ENCODE data around the gene IL1RAPL1.

Gene IL1RAPL1

GRCh38 chrX:29419774-29420553 is 832.7 kb downstream of the IL1RAPL1 start:
- no peak for FAIRE-seq

GRCh38 chrX:29422034-29422433 is 834.8 kb downstream of the IL1RAPL1 start:
- no peak for DNase-seq (ENCODE audit: insufficient read length, low spot score)
- FAIRE-seq: no peak
- no peak for TF ChIP-seq POLR2A (IDR thresholded peaks at IDR 0.05; ENCODE audit: low read depth, low read length)

More at GRCh38 chrX:29419774-29420553, 832.7 kb downstream of the IL1RAPL1 start:
- no peak for DNase-seq (ENCODE audit: insufficient read length, low spot score)
- TF ChIP-seq POLR2A (IDR thresholded peaks at IDR 0.05; ENCODE audit: low read depth, low read length): no peak

- no peak for DNase-seq (ENCODE audit: insufficient read length, low spot score)
- no peak for FAIRE-seq
Observed at GRCh38 chrX:29431895-29432294, 844.6 kb downstream of the IL1RAPL1 start.

GRCh38 chrX:29432534-29432933 is 845.3 kb downstream of the IL1RAPL1 start:
- no peak for TF ChIP-seq POLR2A (IDR thresholded peaks at IDR 0.05; ENCODE audit: low read depth, low read length)
- FAIRE-seq (no peak), DNase-seq (ENCODE audit: insufficient read length, low spot score) (no peak)

More at GRCh38 chrX:29431895-29432294, 844.6 kb downstream of the IL1RAPL1 start:
- no peak for TF ChIP-seq POLR2A (IDR thresholded peaks at IDR 0.05; ENCODE audit: low read depth, low read length)

GRCh38 chrX:29434939-29435338 is 847.7 kb downstream of the IL1RAPL1 start:
- no peak for TF ChIP-seq POLR2A (IDR thresholded peaks at IDR 0.05; ENCODE audit: low read depth, low read length)
- DNase-seq (ENCODE audit: insufficient read length, low spot score): no peak
- no peak for FAIRE-seq

- TF ChIP-seq POLR2A (IDR thresholded peaks at IDR 0.05; ENCODE audit: low read depth, low read length): no peak
- no peak for FAIRE-seq
- no peak for DNase-seq (ENCODE audit: insufficient read length, low spot score)
Observed at GRCh38 chrX:29435396-29435795, 848.1 kb downstream of the IL1RAPL1 start.

GRCh38 chrX:29447867-29448266 is 860.6 kb downstream of the IL1RAPL1 start:
- DNase-seq (ENCODE audit: insufficient read length, low spot score) (no peak), FAIRE-seq (no peak)
- no peak for TF ChIP-seq POLR2A (IDR thresholded peaks at IDR 0.05; ENCODE audit: low read depth, low read length)

GRCh38 chrX:29453333-29453732 is 866.1 kb downstream of the IL1RAPL1 start:
- no peak for TF ChIP-seq POLR2A (IDR thresholded peaks at IDR 0.05; ENCODE audit: low read depth, low read length)

GRCh38 chrX:29455702-29456101 is 868.5 kb downstream of the IL1RAPL1 start:
- DNase-seq (ENCODE audit: insufficient read length, low spot score): no peak
- TF ChIP-seq POLR2A (IDR thresholded peaks at IDR 0.05; ENCODE audit: low read depth, low read length): no peak
- no peak for FAIRE-seq

More at GRCh38 chrX:29453333-29453732, 866.1 kb downstream of the IL1RAPL1 start:
- DNase-seq (ENCODE audit: insufficient read length, low spot score) (no peak), FAIRE-seq (no peak)

- no peak for TF ChIP-seq POLR2A (IDR thresholded peaks at IDR 0.05; ENCODE audit: low read depth, low read length)
- no peak for DNase-seq (ENCODE audit: insufficient read length, low spot score)
- no peak for FAIRE-seq
Observed at GRCh38 chrX:29461039-29461438, 873.8 kb downstream of the IL1RAPL1 start.

- DNase-seq (ENCODE audit: insufficient read length, low spot score): no peak
- no peak for TF ChIP-seq POLR2A (IDR thresholded peaks at IDR 0.05; ENCODE audit: low read depth, low read length)
- FAIRE-seq: no peak
Observed at GRCh38 chrX:29466456-29466855, 879.2 kb downstream of the IL1RAPL1 start.

GRCh38 chrX:29468911-29469494 is 881.8 kb downstream of the IL1RAPL1 start:
- FAIRE-seq: no peak
- no peak for DNase-seq (ENCODE audit: insufficient read length, low spot score)
- no peak for TF ChIP-seq POLR2A (IDR thresholded peaks at IDR 0.05; ENCODE audit: low read depth, low read length)

GRCh38 chrX:29470030-29470429 is 882.8 kb downstream of the IL1RAPL1 start:
- FAIRE-seq: no peak
- no peak for TF ChIP-seq POLR2A (IDR thresholded peaks at IDR 0.05; ENCODE audit: low read depth, low read length)
- no peak for DNase-seq (ENCODE audit: insufficient read length, low spot score)

- no peak for DNase-seq (ENCODE audit: insufficient read length, low spot score)
- no peak for FAIRE-seq
Observed at GRCh38 chrX:29471829-29472228, 884.6 kb downstream of the IL1RAPL1 start.

GRCh38 chrX:29477878-29478277 is 890.6 kb downstream of the IL1RAPL1 start:
- no peak for TF ChIP-seq POLR2A (IDR thresholded peaks at IDR 0.05; ENCODE audit: low read depth, low read length)
- DNase-seq (ENCODE audit: insufficient read length, low spot score) (no peak), FAIRE-seq (no peak)

More at GRCh38 chrX:29471829-29472228, 884.6 kb downstream of the IL1RAPL1 start:
- no peak for TF ChIP-seq POLR2A (IDR thresholded peaks at IDR 0.05; ENCODE audit: low read depth, low read length)

All from H54 (cell line).